K562 treated with DMSO at 1 percent for 12 hours (cell line): ENCODE data around the gene HIF1AN. TPM values are rescaled to one million over a fixed set of nuclear protein-coding genes. Genes with fewer than 3 reads are reported as not detected.

ENCODE experiments used
- total RNA-seq: library from RNA; unstranded; fragments of 300-600 nt; gene quantifications from 2 replicates; pipeline ENCODE4 v1.2.3, GENCODE V29; 2022; ENCODE audit not compliant: insufficient read depth

HIF1AN gene
- total RNA-seq, result 2.0 and 5.8 TPM in 2 replicates

DNA sequence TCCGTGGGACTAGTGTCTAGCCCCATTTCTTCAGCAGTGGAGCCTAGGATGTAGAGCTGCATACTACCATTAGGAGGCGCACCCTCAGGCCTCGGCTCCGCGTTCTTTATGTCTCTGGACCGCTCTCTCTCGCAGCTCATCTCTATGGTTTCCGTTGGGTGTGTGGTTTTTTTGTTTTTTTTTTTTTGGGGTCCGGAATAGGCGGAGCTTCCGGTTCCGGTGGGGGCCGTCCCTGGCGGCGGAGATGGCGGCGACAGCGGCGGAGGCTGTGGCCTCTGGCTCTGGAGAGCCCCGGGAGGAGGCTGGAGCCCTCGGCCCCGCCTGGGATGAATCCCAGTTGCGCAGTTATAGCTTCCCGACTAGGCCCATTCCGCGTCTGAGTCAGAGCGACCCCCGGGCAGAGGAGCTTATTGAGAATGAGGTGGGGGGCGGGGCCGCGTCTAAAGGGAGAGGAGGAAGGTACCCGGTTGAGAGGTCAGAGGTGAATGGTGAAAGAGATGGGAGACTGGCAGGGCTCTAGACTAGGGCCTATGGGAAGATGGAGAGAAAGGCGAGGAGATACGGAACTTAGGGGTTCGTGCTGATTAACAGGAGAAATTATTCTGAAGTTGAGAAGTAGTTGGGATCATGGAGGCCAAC lies at the start of gene HIF1AN:
Gene HIF1AN, plus strand, starts transcription at position 229 of the 639 bp plus-strand sequence. Its CDS starts 16 bp downstream, at position 245.

GRCh38 chr10:100519311-100520051 lies 16.3 kb upstream of the HIF1AN start, which contains the start of gene SEC31B:
TSS of gene SEC31B (minus strand) at chr10:100519861. CDS start at chr10:100516952, 2,909 bp downstream.

GRCh38 chr10:100529475-100530298 lies 6.1 kb upstream of the HIF1AN start, which contains the start of gene NDUFB8:
TSS of gene NDUFB8 (minus strand) at chr10:100529871. CDS start at chr10:100529851, 20 bp downstream.

Other genes with a start within 250 kb of the HIF1AN start
- 30.0 and 36.5 TPM in 2 replicates for gene BLOC1S2, start 249.3 kb upstream of the HIF1AN start, total RNA-seq
- gene PKD2L1, start 205.7 kb upstream of the HIF1AN start, total RNA-seq, result not detected in 2 replicates
- 45.1 and 159 TPM in 2 replicates for gene SCD, start 188.7 kb upstream of the HIF1AN start, total RNA-seq
- gene WNT8B, start 72.9 kb upstream of the HIF1AN start, total RNA-seq, result not detected in 2 replicates
- 1.5 and 3.6 TPM in 2 replicates for gene SEC31B, start 16.1 kb upstream of the HIF1AN start, total RNA-seq
- 170 and 231 TPM in 2 replicates for gene NDUFB8, start 6.1 kb upstream of the HIF1AN start, total RNA-seq
- gene PAX2, start 209.6 kb downstream of the HIF1AN start, total RNA-seq, result not detected in 2 replicates